Measurements from ENCODE around the gene KLC3.

Gene KLC3

DNA sequence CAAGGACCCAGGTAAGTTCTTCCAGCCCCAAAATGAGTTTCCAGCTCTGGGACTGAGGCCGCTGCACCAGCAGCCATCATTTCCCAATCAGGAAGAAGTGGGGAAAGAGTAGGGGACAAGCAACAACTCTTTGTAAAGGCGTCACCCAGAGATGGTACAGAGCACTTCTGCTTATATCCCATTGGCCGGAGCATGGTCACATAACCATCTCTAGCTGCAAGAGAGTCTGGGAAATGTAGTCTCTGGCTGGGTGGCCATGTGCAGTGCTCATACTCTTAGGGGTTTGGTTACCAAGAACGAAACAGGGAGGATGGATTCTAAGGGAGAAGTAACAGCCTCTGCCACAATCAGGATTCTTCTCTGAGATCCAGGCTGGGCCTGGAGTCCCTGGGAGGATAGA is 44.2 kb upstream of the KLC3 start:
- no peaks in the 10 kb centered on the region for H3K27me3 ChIP-seq
- H3K36me3 ChIP-seq: peaks cover 28% of the 10 kb centered on the region
- TF ChIP-seq, protein P1, sequence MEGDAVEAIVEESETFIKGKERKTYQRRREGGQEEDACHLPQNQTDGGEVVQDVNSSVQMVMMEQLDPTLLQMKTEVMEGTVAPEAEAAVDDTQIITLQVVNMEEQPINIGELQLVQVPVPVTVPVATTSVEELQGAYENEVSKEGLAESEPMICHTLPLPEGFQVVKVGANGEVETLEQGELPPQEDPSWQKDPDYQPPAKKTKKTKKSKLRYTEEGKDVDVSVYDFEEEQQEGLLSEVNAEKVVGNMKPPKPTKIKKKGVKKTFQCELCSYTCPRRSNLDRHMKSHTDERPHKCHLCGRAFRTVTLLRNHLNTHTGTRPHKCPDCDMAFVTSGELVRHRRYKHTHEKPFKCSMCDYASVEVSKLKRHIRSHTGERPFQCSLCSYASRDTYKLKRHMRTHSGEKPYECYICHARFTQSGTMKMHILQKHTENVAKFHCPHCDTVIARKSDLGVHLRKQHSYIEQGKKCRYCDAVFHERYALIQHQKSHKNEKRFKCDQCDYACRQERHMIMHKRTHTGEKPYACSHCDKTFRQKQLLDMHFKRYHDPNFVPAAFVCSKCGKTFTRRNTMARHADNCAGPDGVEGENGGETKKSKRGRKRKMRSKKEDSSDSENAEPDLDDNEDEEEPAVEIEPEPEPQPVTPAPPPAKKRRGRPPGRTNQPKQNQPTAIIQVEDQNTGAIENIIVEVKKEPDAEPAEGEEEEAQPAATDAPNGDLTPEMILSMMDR (IDR thresholded peaks at IDR 0.05): no peak
- H3K4me1 ChIP-seq (ENCODE audit: control insufficient read depth in 1 of 2, insufficient read depth in 1 of 2, low read depth in 1 of 2, low read length in 1 of 2): peaks cover 7 to 24% of the 10 kb centered on the region in 2 experiments
- no peaks in the 10 kb centered on the region for H3K9me3 ChIP-seq
- H3K4me3 ChIP-seq (ENCODE audit: low read depth in 1 of 2, low read length in 1 of 2): no peak overlapping the region
- H3K27ac ChIP-seq: peak overlapping the region; percentile 48

DNA sequence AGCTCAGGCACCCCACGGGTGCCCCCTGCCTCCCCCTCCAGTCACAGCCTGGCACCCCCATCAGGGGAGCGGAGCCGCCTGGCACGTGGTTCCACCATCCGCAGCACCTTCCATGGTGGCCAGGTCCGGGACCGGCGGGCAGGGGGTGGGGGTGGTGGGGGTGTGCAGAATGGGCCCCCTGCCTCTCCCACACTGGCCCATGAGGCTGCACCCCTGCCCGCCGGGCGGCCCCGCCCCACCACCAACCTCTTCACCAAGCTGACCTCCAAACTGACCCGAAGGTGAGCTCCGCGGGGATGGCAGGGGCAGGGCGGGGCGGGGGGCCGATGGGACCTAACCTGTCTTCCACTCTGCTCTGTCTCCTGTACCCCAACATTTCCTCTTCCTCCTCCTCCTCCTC is 42.9 kb upstream of the KLC3 start:
- H3K9me3 ChIP-seq: no peaks in the 10 kb centered on the region
- no peak overlapping the region for H3K27ac ChIP-seq
- no peak overlapping the region for H3K4me3 ChIP-seq (ENCODE audit: low read depth in 1 of 2, low read length in 1 of 2)
- H3K36me3 ChIP-seq: peaks cover 34% of the 10 kb centered on the region
- H3K27me3 ChIP-seq: no peaks in the 10 kb centered on the region
- TF ChIP-seq, protein P1 (IDR thresholded peaks at IDR 0.05): no peak
- H3K4me1 ChIP-seq (ENCODE audit: control insufficient read depth in 1 of 2, insufficient read depth in 1 of 2, low read depth in 1 of 2, low read length in 1 of 2): peaks cover 7 to 24% of the 10 kb centered on the region in 2 experiments

DNA sequence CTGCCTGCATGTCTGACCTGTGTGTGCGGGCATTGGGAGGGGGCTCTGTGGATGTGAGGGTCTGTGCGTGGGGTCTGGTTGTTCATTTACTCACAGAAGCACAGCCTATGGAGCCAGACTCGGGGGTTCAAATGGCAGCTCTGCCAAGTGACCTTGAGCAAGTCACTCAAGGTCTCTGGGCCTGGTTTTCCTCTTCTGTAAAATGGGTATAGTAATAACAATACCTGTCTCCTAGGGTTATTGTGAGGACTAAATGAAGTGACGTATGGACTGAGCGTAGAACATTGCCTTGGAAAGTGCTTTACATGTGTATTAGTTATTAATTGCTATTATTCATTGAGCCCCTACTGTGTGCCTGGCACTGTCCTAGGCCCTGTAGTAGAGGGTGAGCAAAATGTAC is 42.3 kb upstream of the KLC3 start:
- Histone ChIP-seq H3K4me3 (ENCODE audit: low read depth in 1 of 2, low read length in 1 of 2) (no peak overlapping the region), H3K4me1 (ENCODE audit: control insufficient read depth in 1 of 2, insufficient read depth in 1 of 2, low read depth in 1 of 2, low read length in 1 of 2) (peaks cover 7 to 24% of the 10 kb centered on the region in 2 experiments), H3K9me3 (no peaks in the 10 kb centered on the region), H3K27ac (no peak overlapping the region), H3K36me3 (peaks cover 35% of the 10 kb centered on the region), H3K27me3 (no peaks in the 10 kb centered on the region)
- TF ChIP-seq, protein P1 (IDR thresholded peaks at IDR 0.05): no peak

DNA sequence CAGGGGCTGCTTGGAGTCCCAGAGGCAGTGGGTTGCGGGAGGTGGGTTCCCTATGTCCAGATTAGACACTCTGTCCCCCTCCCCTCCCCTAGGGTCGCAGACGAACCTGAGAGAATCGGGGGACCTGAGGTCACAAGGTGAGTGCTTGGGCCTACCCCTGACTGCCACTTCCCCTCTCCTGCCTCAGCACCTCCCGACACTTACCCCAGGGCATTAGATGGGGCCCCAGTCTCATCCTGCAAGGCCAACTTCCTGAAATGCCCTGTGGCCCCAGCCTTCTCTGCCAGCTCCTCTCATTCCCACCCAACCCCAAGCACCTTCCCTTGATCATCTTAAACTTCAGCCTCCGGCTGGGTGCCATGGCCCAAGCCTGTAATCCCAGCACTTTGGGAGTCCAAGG is 40.8 kb upstream of the KLC3 start:
- H3K36me3 ChIP-seq: peaks cover 30% of the 10 kb centered on the region
- no peaks in the 10 kb centered on the region for H3K9me3 ChIP-seq
- no peak overlapping the region for H3K4me3 ChIP-seq (ENCODE audit: low read depth in 1 of 2, low read length in 1 of 2)
- peaks cover 7 to 24% of the 10 kb centered on the region in 2 experiments for H3K4me1 ChIP-seq (ENCODE audit: control insufficient read depth in 1 of 2, insufficient read depth in 1 of 2, low read depth in 1 of 2, low read length in 1 of 2)
- H3K27me3 ChIP-seq: peaks cover 5% of the 10 kb centered on the region
- TF ChIP-seq, protein P1 (IDR thresholded peaks at IDR 0.05): no peak
- no peak overlapping the region for H3K27ac ChIP-seq

DNA sequence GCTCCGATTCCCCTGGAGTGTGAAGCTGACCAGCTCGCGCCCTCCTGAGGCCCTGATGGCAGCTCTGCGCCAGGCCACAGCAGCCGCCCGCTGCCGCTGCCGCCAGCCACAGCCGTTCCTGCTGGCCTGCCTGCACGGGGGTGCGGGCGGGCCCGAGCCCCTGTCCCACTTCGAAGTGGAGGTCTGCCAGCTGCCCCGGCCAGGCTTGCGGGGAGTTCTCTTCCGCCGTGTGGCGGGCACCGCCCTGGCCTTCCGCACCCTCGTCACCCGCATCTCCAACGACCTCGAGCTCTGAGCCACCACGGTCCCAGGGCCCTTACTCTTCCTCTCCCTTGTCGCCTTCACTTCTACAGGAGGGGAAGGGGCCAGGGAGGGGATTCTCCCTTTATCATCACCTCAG is 38.1 kb upstream of the KLC3 start:
- peaks cover 0 to 7% of the 10 kb centered on the region in 2 experiments for H3K4me1 ChIP-seq (ENCODE audit: control insufficient read depth in 1 of 2, insufficient read depth in 1 of 2, low read depth in 1 of 2, low read length in 1 of 2)
- H3K36me3 ChIP-seq: peaks cover 27% of the 10 kb centered on the region
- H3K9me3 ChIP-seq: no peaks in the 10 kb centered on the region
- H3K27ac ChIP-seq: no peak overlapping the region
- TF ChIP-seq, protein P1 (IDR thresholded peaks at IDR 0.05): no peak
- no peak overlapping the region for H3K4me3 ChIP-seq (ENCODE audit: low read depth in 1 of 2, low read length in 1 of 2)
- peaks cover 28% of the 10 kb centered on the region for H3K27me3 ChIP-seq

Data from neutrophil (primary cell).